Mesothelial cell of epicardium (in vitro differentiated cells): Measurements from ENCODE around the gene ZNF474. TPM values are rescaled to one million over a fixed set of nuclear protein-coding genes. Genes with fewer than 3 reads are reported as not detected.

Experiments used
- DNase-seq, 2 experiments: peaks; one replicate each; pipeline ENCODE4 v3.0.0; 2021; ENCODE audit warnings: low spot score in 2 of 2; ENCODE audit not compliant: unreplicated experiment in 2 of 2
- H3K27ac Mint-ChIP-seq: 2 replicates; pipeline ENCODE4 v1.8.0; 2021; ENCODE audit warnings: mixed read lengths
- H3K27me3 Mint-ChIP-seq: 2 replicates; pipeline ENCODE4 v1.8.0; 2021; ENCODE audit warnings: low read depth, mixed read lengths
- H3K36me3 Mint-ChIP-seq: 2 replicates; pipeline ENCODE4 v1.8.0; 2021; ENCODE audit warnings: mixed read lengths
- H3K4me1 Mint-ChIP-seq: 2 replicates; pipeline ENCODE4 v1.8.0; 2021; ENCODE audit warnings: mixed read lengths
- H3K4me3 Mint-ChIP-seq: 2 replicates; pipeline ENCODE4 v1.8.0; 2021; ENCODE audit warnings: mild to moderate bottlenecking, moderate library complexity, mixed read lengths
- H3K9me3 Mint-ChIP-seq: 2 replicates; pipeline ENCODE4 v1.8.0; 2021; ENCODE audit warnings: mixed read lengths
- total RNA-seq: library from RNA; stranded (reverse); gene quantifications from 3 replicates; pipeline ENCODE4 v1.2.1, GENCODE V29; 2021
- TF ChIP-seq, protein P1 (sequence below): fragments of 200-600 bp; sonication (generic); IDR thresholded peaks from one replicate; pipeline ENCODE4 v1.5.0; 2021; ENCODE audit warnings: antibody characterized with exemption; ENCODE audit not compliant: unreplicated experiment

Gene ZNF474
- total RNA-seq, 1 donor from 2014 or later = 0.98 TPM

DNA sequence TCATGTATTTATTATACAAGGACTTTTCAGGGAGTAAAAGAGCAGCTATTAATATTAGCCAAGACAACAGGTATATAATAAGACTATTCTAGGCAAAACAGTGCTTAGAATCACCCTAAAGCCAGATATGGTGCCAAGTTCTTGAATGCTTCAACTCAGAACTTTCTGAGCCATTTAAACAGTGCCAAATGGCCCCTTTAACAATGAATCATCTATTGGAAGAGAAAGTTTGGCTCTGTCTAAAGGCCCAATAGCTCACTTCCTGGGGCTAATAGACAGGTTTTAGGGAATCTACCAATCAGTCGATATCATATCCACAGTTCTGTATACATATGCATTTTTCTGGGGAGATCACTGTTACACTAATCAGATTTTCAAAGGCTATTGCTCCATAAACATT, 42.9 kb downstream of the ZNF474 start:
- TF ChIP-seq, protein P1, sequence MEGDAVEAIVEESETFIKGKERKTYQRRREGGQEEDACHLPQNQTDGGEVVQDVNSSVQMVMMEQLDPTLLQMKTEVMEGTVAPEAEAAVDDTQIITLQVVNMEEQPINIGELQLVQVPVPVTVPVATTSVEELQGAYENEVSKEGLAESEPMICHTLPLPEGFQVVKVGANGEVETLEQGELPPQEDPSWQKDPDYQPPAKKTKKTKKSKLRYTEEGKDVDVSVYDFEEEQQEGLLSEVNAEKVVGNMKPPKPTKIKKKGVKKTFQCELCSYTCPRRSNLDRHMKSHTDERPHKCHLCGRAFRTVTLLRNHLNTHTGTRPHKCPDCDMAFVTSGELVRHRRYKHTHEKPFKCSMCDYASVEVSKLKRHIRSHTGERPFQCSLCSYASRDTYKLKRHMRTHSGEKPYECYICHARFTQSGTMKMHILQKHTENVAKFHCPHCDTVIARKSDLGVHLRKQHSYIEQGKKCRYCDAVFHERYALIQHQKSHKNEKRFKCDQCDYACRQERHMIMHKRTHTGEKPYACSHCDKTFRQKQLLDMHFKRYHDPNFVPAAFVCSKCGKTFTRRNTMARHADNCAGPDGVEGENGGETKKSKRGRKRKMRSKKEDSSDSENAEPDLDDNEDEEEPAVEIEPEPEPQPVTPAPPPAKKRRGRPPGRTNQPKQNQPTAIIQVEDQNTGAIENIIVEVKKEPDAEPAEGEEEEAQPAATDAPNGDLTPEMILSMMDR = no peak
- Mint-ChIP-seq H3K4me3 (no peak overlapping the region), H3K9me3 (no peaks in the 10 kb centered on the region), H3K36me3 (no peaks in the 10 kb centered on the region), H3K4me1 (peaks cover 21% of the 10 kb centered on the region), H3K27me3 (no peaks in the 10 kb centered on the region), H3K27ac (no peak overlapping the region)
- no peak for DNase-seq

DNA sequence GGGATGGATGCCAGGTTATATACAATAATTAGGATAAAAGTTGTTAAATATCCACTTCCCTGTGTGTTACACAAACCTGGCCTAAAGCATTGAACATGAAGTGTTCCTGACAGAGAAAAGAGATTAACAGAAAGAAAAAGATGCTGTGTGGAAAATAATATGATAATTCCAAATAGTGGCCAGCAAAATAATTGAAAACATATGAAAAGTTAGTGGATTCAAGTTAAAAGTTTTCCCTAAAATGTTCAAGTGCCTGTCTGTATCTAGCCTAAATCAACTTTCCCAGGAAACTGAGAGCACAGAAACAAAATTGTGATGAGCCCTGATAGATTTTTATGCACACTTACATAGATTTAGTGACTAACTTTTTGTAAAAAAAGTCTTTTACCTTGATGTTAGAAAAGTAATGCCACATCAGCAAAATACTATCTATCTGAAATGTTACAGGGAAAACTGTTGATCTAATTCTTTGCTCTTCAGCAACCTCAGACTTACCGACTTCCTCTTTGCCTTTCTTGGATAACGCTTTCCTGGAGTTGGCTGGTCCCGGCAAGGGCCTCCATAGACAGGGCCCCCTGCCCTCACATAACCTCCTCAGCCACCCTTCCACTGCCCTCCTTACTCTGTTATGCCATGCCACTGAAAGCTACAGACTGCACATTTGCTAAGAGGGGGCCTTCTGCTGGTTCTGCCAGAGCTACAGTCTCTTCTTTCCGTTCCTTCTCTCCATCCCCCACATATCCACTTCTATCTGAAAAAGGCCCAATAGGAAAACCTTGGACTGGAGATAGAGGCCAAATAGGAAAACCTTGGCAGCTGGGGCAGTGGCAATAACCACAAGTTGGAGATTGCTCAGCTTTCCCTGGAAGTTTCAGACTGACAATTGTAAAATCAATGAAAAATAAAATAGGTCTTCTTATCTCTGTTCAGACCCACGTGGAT, 44.4 kb downstream of the ZNF474 start:
- H3K9me3 Mint-ChIP-seq = peaks cover 6% of the 10 kb centered on the region
- TF ChIP-seq, protein P1 = no peak

DNA sequence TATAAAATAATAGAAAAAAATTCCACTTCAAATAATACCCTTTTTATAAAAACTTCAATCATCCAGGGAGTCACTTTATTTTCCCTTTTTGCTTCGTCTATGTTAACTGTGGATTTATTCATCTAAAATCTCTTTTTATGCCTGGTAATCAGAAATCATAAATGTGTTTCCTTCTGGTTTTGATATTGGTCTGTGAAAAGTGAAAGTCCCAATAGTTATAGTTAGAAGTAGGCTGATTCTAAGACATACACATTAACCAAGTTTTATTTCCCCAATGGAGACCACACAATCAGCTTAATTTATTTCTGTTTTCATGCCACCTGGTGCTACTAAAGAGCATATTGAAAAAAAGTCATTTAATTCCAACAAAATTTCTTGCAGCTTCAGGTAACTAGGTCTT, 45.7 kb downstream of the ZNF474 start:
- Mint-ChIP-seq H3K4me3 (no peak overlapping the region), H3K27me3 (no peaks in the 10 kb centered on the region), H3K4me1 (peaks cover 21% of the 10 kb centered on the region), H3K36me3 (no peaks in the 10 kb centered on the region), H3K27ac (no peak overlapping the region), H3K9me3 (peaks cover 13% of the 10 kb centered on the region)
- TF ChIP-seq, protein P1 = no peak
- no peak for DNase-seq

More for the DNA sequence above, 44.4 kb downstream of the ZNF474 start:
- H3K27ac Mint-ChIP-seq = peak overlapping the region; percentile 11
- H3K4me3 Mint-ChIP-seq = no peak overlapping the region
- H3K36me3 Mint-ChIP-seq = no peaks in the 10 kb centered on the region
- H3K4me1 Mint-ChIP-seq = peaks cover 21% of the 10 kb centered on the region
- DNase-seq = no peak
- H3K27me3 Mint-ChIP-seq = no peaks in the 10 kb centered on the region

DNA sequence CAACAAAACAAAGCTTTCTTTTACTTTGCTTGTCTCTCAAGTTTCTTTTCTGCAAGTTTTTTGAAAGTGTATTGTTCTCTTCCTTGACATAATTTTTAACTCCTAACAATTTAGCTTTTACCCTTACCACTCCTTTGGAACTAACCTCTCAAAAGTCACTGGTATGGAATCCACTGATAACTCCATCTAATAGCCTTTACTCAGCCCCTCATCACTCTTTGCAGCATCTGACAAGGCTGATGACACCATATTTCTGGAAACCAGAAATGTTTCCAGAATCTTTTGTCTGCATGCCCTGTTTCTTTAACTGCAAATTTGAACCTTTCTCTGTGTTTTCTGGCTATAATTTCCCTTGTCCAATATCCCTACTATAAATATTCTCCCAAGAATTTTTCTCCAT, 46.5 kb downstream of the ZNF474 start:
- H3K27ac Mint-ChIP-seq = no peak overlapping the region
- H3K9me3 Mint-ChIP-seq = peaks cover 13% of the 10 kb centered on the region
- no peak for DNase-seq
- no peaks in the 10 kb centered on the region for H3K27me3 Mint-ChIP-seq
- H3K4me1 Mint-ChIP-seq = peaks cover 18% of the 10 kb centered on the region
- TF ChIP-seq, protein P1 = no peak
- no peaks in the 10 kb centered on the region for H3K36me3 Mint-ChIP-seq
- H3K4me3 Mint-ChIP-seq = no peak overlapping the region

DNA sequence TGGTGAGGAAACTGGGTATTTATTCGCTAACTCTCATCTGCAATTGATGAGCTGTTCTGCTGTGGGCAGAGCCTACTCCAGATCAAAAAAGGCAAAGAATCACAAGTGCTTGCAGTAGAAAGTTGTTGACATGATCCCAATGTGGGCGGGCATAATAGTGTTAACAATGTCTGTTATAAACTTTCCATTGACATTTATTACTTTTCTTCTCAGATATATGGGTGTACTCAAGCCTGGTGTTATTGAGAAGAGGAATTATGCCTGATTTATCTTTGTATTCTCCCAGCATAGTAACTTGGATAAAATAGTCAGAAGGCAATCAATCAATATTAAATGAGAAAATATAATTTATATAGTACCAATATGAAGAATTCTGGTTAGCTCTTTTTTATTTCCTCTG, 47.8 kb downstream of the ZNF474 start:
- Mint-ChIP-seq H3K36me3 (no peaks in the 10 kb centered on the region), H3K4me3 (no peak overlapping the region), H3K27ac (no peak overlapping the region), H3K27me3 (no peaks in the 10 kb centered on the region), H3K4me1 (peaks cover 31% of the 10 kb centered on the region), H3K9me3 (peaks cover 13% of the 10 kb centered on the region)
- DNase-seq = no peak
- TF ChIP-seq, protein P1 = no peak
